ENCODE data around the gene PTOV1.

The PTOV1 gene

GRCh38 chr19:49860336-49861102 is 9.6 kb downstream of the PTOV1 start:
- no peak overlapping the region for H3K23ac ChIP-seq (ENCODE audit: low read length in 2 of 2)
- no peak overlapping the region for H3K4me2 ChIP-seq (ENCODE audit: low read length, poor library complexity, severe bottlenecking)
- H2AK5ac ChIP-seq (ENCODE audit: low read length, severe bottlenecking), result peak overlapping the region; percentile 11
- H3K79me1 ChIP-seq (replicated peaks; ENCODE audit: low read length, poor library complexity, severe bottlenecking), result peaks cover 25% of the 10 kb centered on the region
- H3K4me1 ChIP-seq (ENCODE audit: control insufficient read depth, insufficient read depth, low read depth, low read length), result peaks cover 52% of the 10 kb centered on the region
- 89% methylated on average over 17 of the region's 17 CpGs for WGBS
- no peak overlapping the region for H4K8ac ChIP-seq (ENCODE audit: low read length)
- peaks cover 74 to 95% of the 10 kb centered on the region in 2 experiments for H3K36me3 ChIP-seq (ENCODE audit: control insufficient read depth in 1 of 2, insufficient read depth in 2 of 2, low read depth in 1 of 2, low read length in 2 of 2)
- no peak overlapping the region for H3K4ac ChIP-seq (ENCODE audit: low read depth in 1 of 2, low read length in 2 of 2)
- H3K9ac ChIP-seq (ENCODE audit: low read length), result no peak overlapping the region
- no peak overlapping the region for H2BK15ac ChIP-seq (ENCODE audit: low read depth, poor library complexity, severe bottlenecking)
- H3K4me3 ChIP-seq (ENCODE audit: insufficient read depth in 1 of 2, low read depth in 1 of 2, low read length in 2 of 2), result no peak overlapping the region
- no peak overlapping the region for H2BK120ac ChIP-seq (ENCODE audit: low read depth, low read length)
- no peak overlapping the region for H2AFZ ChIP-seq (ENCODE audit: low read depth, low read length)
- H2BK5ac ChIP-seq (ENCODE audit: low read depth, low read length, poor library complexity, severe bottlenecking), result no peak overlapping the region
- no peaks in the 10 kb centered on the region for H3K9me3 ChIP-seq (ENCODE audit: control insufficient read depth, low read length)
- H3K27ac ChIP-seq (ENCODE audit: low read length, poor library complexity, severe bottlenecking), result no peak overlapping the region
- no peak overlapping the region for H4K91ac ChIP-seq (ENCODE audit: low read length)
- DNase-seq, result no peak
- no peaks in the 10 kb centered on the region for H3K27me3 ChIP-seq (ENCODE audit: control insufficient read depth in 1 of 2, insufficient read depth in 1 of 2, low read length in 2 of 2)
- no peak overlapping the region for H2BK12ac ChIP-seq (ENCODE audit: low read length in 2 of 2)
- no peak overlapping the region for H3K14ac ChIP-seq (ENCODE audit: low read length in 2 of 2)
- H3K18ac ChIP-seq (ENCODE audit: low read depth in 1 of 2, low read length in 2 of 2), result no peak overlapping the region

- H4K91ac ChIP-seq (ENCODE audit: low read length), result no peak overlapping the region
- H3K23ac ChIP-seq (ENCODE audit: low read length in 2 of 2), result no peak overlapping the region
- H3K79me1 ChIP-seq (replicated peaks; ENCODE audit: low read length, poor library complexity, severe bottlenecking), result peaks cover 23% of the 10 kb centered on the region
- H3K4me3 ChIP-seq (ENCODE audit: insufficient read depth in 1 of 2, low read depth in 1 of 2, low read length in 2 of 2), result no peak overlapping the region
- no peak overlapping the region for H3K4me2 ChIP-seq (ENCODE audit: low read length, poor library complexity, severe bottlenecking)
- H2BK12ac ChIP-seq (ENCODE audit: low read length in 2 of 2), result no peak overlapping the region
- no peak overlapping the region for H2BK120ac ChIP-seq (ENCODE audit: low read depth, low read length)
- H2AK5ac ChIP-seq (ENCODE audit: low read length, severe bottlenecking), result no peak overlapping the region
- H2AFZ ChIP-seq (ENCODE audit: low read depth, low read length), result no peak overlapping the region
- no peaks in the 10 kb centered on the region for H3K9me3 ChIP-seq (ENCODE audit: control insufficient read depth, low read length)
- WGBS, result 62% methylated on average over 12 of the region's 13 CpGs
- no peak for DNase-seq
- no peak overlapping the region for H3K27ac ChIP-seq (ENCODE audit: low read length, poor library complexity, severe bottlenecking)
- H2BK5ac ChIP-seq (ENCODE audit: low read depth, low read length, poor library complexity, severe bottlenecking), result no peak overlapping the region
- H3K14ac ChIP-seq (ENCODE audit: low read length in 2 of 2), result no peak overlapping the region
- no peaks in the 10 kb centered on the region for H3K27me3 ChIP-seq (ENCODE audit: control insufficient read depth in 1 of 2, insufficient read depth in 1 of 2, low read length in 2 of 2)
- H4K8ac ChIP-seq (ENCODE audit: low read length), result no peak overlapping the region
- no peak overlapping the region for H3K4ac ChIP-seq (ENCODE audit: low read depth in 1 of 2, low read length in 2 of 2)
- no peak overlapping the region for H2BK15ac ChIP-seq (ENCODE audit: low read depth, poor library complexity, severe bottlenecking)
- no peak overlapping the region for H3K18ac ChIP-seq (ENCODE audit: low read depth in 1 of 2, low read length in 2 of 2)
- peaks cover 55% of the 10 kb centered on the region for H3K4me1 ChIP-seq (ENCODE audit: control insufficient read depth, insufficient read depth, low read depth, low read length)
- H3K9ac ChIP-seq (ENCODE audit: low read length), result no peak overlapping the region
- H3K36me3 ChIP-seq (ENCODE audit: control insufficient read depth in 1 of 2, insufficient read depth in 2 of 2, low read depth in 1 of 2, low read length in 2 of 2), result peaks cover 69 to 92% of the 10 kb centered on the region in 2 experiments
Measured at GRCh38 chr19:49861107-49861506, 10.1 kb downstream of the PTOV1 start.

- Histone ChIP-seq H2BK120ac (ENCODE audit: low read depth, low read length) (no peak overlapping the region), H3K4me2 (ENCODE audit: low read length, poor library complexity, severe bottlenecking) (no peak overlapping the region), H2BK5ac (ENCODE audit: low read depth, low read length, poor library complexity, severe bottlenecking) (no peak overlapping the region), H3K36me3 (ENCODE audit: control insufficient read depth in 1 of 2, insufficient read depth in 2 of 2, low read depth in 1 of 2, low read length in 2 of 2) (peaks cover 65 to 87% of the 10 kb centered on the region in 2 experiments), H3K27me3 (ENCODE audit: control insufficient read depth in 1 of 2, insufficient read depth in 1 of 2, low read length in 2 of 2) (no peaks in the 10 kb centered on the region), H2AFZ (ENCODE audit: low read depth, low read length) (no peak overlapping the region), H3K4me3 (ENCODE audit: insufficient read depth in 1 of 2, low read depth in 1 of 2, low read length in 2 of 2) (no peak overlapping the region), H2BK12ac (ENCODE audit: low read length in 2 of 2) (no peak overlapping the region), H3K14ac (ENCODE audit: low read length in 2 of 2) (no peak overlapping the region), H3K9me3 (ENCODE audit: control insufficient read depth, low read length) (no peaks in the 10 kb centered on the region), H3K4me1 (ENCODE audit: control insufficient read depth, insufficient read depth, low read depth, low read length) (peaks cover 57% of the 10 kb centered on the region), H3K4ac (ENCODE audit: low read depth in 1 of 2, low read length in 2 of 2) (no peak overlapping the region), H2AK5ac (ENCODE audit: low read length, severe bottlenecking) (no peak overlapping the region), H3K23ac (ENCODE audit: low read length in 2 of 2) (no peak overlapping the region), H3K79me1 (replicated peaks; ENCODE audit: low read length, poor library complexity, severe bottlenecking) (peaks cover 22% of the 10 kb centered on the region), H4K91ac (ENCODE audit: low read length) (no peak overlapping the region), H2BK15ac (ENCODE audit: low read depth, poor library complexity, severe bottlenecking) (no peak overlapping the region), H3K18ac (ENCODE audit: low read depth in 1 of 2, low read length in 2 of 2) (no peak overlapping the region), H4K8ac (ENCODE audit: low read length) (no peak overlapping the region), H3K27ac (ENCODE audit: low read length, poor library complexity, severe bottlenecking) (no peak overlapping the region), H3K9ac (ENCODE audit: low read length) (no peak overlapping the region)
- WGBS, result 95% methylated on average over 44 of the region's 60 CpGs
- DNase-seq, result no peak
Measured at GRCh38 chr19:49861541-49862378, 10.8 kb downstream of the PTOV1 start.
